RWPE2 (cell line): ENCODE measurements around the gene ATP5MK.

ENCODE experiments used
- ATAC-seq: fragments of 200-7000 bp; cut with Tn5 transposase; 3 replicates; pipeline ENCODE4 v1.9.1; 2021; ENCODE audit warnings: low read depth
- DNase-seq: peaks from one replicate; pipeline ENCODE4 v3.0.0-alpha.2; 2020; ENCODE audit warnings: low spot score
- H3K27ac ChIP-seq: fragments of 450-650 bp; 2 replicates; pipeline ENCODE4 v1.5.1; 2017; ENCODE audit warnings: mild to moderate bottlenecking; ENCODE audit not compliant: poor library complexity, severe bottlenecking
- H3K27me3 ChIP-seq: fragments of 250-450 bp; sonication (Bioruptor Pico); 2 replicates; pipeline ENCODE4 v1.5.1; 2021; ENCODE audit warnings: mild to moderate bottlenecking, moderate library complexity; ENCODE audit not compliant: insufficient read depth, poor library complexity, severe bottlenecking
- H3K36me3 ChIP-seq: fragments of 250-450 bp; sonication (Bioruptor Pico); 2 replicates; pipeline ENCODE4 v1.5.1; 2020; ENCODE audit warnings: low read depth, mild to moderate bottlenecking, moderate library complexity
- H3K4me1 ChIP-seq: fragments of 250-450 bp; sonication (Bioruptor Pico); 2 replicates; pipeline ENCODE4 v1.5.1; 2021; ENCODE audit warnings: mild to moderate bottlenecking, moderate library complexity; ENCODE audit not compliant: insufficient read depth, poor library complexity, severe bottlenecking
- H3K4me3 ChIP-seq: fragments of 250-450 bp; sonication (Bioruptor Pico); 2 replicates; pipeline ENCODE4 v1.5.1; 2021; ENCODE audit warnings: mild to moderate bottlenecking, moderate library complexity; ENCODE audit not compliant: severe bottlenecking
- H3K9me3 ChIP-seq: fragments of 250-450 bp; sonication (Bioruptor Pico); 2 replicates; pipeline ENCODE4 v1.5.1; 2021; ENCODE audit warnings: mild to moderate bottlenecking, moderate library complexity; ENCODE audit not compliant: severe bottlenecking
- CTCF ChIP-seq: fragments of 450-650 bp; IDR thresholded peaks from one replicate; pipeline ENCODE4 v1.5.1; 2017; ENCODE audit warnings: mild to moderate bottlenecking, moderate library complexity; ENCODE audit not compliant: poor library complexity, severe bottlenecking

The ATP5MK gene

DNA sequence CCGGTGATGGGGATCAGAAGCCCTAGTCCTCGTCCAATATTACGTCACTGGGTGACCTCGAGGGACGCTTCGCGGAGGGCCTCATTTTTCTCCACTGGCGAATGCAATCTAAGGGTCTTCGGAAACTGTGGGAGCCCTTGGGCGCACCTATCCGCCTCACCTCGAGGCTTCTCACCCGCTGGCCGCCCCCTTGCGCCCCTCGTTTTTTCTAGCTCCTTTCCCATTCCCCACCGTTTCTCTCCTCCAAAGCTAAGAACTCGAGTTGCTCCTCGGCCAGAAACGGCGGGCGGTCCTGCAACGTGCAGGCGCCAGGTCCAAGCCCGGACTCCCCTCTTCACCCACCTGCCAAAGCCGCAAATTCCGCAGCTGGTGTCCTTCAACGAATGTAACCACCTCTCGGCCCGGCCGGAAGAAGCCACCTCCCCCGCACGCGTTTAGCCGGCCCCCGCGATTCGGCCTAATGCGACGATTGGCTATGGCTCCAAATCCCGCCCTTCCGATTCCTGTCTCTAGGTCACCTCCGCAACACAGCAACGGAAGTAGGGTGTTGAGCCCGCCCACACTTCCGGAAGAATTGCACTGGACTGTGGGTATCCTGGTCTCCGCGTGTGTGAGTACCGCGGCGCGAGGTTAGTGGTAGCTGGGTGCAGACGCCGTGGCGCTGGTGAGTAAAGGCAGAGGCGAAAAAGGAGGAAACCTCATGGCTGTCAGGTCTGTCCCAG lies at the start of gene ATP5MK, which contains the start of gene PDCD11:
ATP5MK (minus strand) TSS at position 409 of the 722 bp plus-strand sequence. CDS start 4,018 bp downstream, outside the sequence.
PDCD11 (plus strand) TSS at position 560 of the 722 bp plus-strand sequence. CDS start 1,801 bp downstream, outside the sequence.
- TF ChIP-seq CTCF = no peak
- H3K36me3 ChIP-seq = peaks cover 76% of the 10 kb centered on the region
- H3K27me3 ChIP-seq = no peaks in the 10 kb centered on the region
- peak within 1 kb of the TSS; percentile 85 for H3K4me3 ChIP-seq
- ATAC-seq = peak; percentile 99
- H3K4me1 ChIP-seq = peaks cover 28% of the 10 kb centered on the region
- peak within 1 kb of the TSS; percentile 42 for H3K27ac ChIP-seq
- peak; percentile 97 for DNase-seq
- no peaks in the 10 kb centered on the region for H3K9me3 ChIP-seq

- Histone ChIP-seq H3K27me3 (no peaks in the 10 kb centered on the region), H3K27ac (no peak overlapping the region), H3K36me3 (peaks cover 63% of the 10 kb centered on the region), H3K4me3 (no peak overlapping the region), H3K9me3 (no peaks in the 10 kb centered on the region), H3K4me1 (peaks cover 2% of the 10 kb centered on the region)
- TF ChIP-seq CTCF = no peak
- DNase-seq = no peak
- ATAC-seq = no peak
These were observed 49.1 kb upstream of the ATP5MK start for GRCh38 chr10:103445366-103445765.

DNA sequence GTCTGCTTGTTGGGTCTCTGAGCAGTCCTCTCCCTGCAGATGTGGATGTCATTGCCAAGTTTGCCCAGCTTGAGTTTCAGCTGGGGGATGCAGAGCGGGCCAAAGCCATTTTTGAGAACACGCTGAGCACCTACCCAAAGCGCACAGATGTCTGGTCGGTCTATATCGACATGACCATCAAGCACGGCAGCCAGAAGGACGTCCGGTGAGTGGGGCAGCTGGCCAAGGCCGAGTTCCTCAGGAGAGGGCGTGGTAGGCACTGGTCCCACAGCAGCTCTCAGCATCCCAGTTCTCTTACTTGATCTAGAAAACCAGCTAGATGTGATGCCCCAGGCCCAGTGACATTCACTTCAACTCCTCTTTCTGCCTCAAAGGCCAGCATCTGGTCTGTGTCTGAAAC lies 48.2 kb upstream of the ATP5MK start:
- Histone ChIP-seq H3K9me3 (no peaks in the 10 kb centered on the region), H3K27me3 (no peaks in the 10 kb centered on the region), H3K36me3 (peaks cover 72% of the 10 kb centered on the region), H3K4me1 (peaks cover 2% of the 10 kb centered on the region), H3K4me3 (no peak overlapping the region), H3K27ac (no peak overlapping the region)
- ATAC-seq (no peak), DNase-seq (no peak)
- TF ChIP-seq CTCF = no peak

GRCh38 chr10:103443475-103444185 lies 47.4 kb upstream of the ATP5MK start:
- no peak for DNase-seq
- H3K27ac ChIP-seq = no peak overlapping the region
- H3K9me3 ChIP-seq = no peaks in the 10 kb centered on the region
- H3K36me3 ChIP-seq = peaks cover 81% of the 10 kb centered on the region
- H3K4me1 ChIP-seq = no peaks in the 10 kb centered on the region
- ATAC-seq = no peak
- no peaks in the 10 kb centered on the region for H3K27me3 ChIP-seq
- TF ChIP-seq CTCF = no peak
- H3K4me3 ChIP-seq = no peak overlapping the region
